Progenitor cell of endocrine pancreas (in vitro differentiated cells): Measurements from ENCODE around the gene OR5AN1. TPM values are rescaled to one million over a fixed set of nuclear protein-coding genes. Genes with fewer than 3 reads are reported as not detected.
"Not testable (repeated sequence)": the region's sequence is repeated elsewhere in the genome, so short reads cannot be mapped to it uniquely, and the experiment has no call there.

Experiments used
- DNase-seq: peaks from one replicate; pipeline ENCODE4 v3.0.0; 2021; ENCODE audit warnings: low spot score; ENCODE audit not compliant: unreplicated experiment
- H3K27ac Mint-ChIP-seq: 2 replicates; pipeline ENCODE4 v1.8.0; 2021; ENCODE audit warnings: mild to moderate bottlenecking, moderate library complexity, mixed read lengths
- H3K27me3 Mint-ChIP-seq: 2 replicates; pipeline ENCODE4 v1.8.0; 2021; ENCODE audit warnings: mixed read lengths
- H3K36me3 Mint-ChIP-seq: 2 replicates; pipeline ENCODE4 v1.8.0; 2022; ENCODE audit warnings: mixed read lengths; ENCODE audit not compliant: insufficient read depth
- H3K4me1 Mint-ChIP-seq: 2 replicates; pipeline ENCODE4 v1.8.0; 2021; ENCODE audit warnings: low read depth, mixed read lengths
- H3K4me3 Mint-ChIP-seq: 2 replicates; pipeline ENCODE4 v1.8.0; 2021; ENCODE audit warnings: low read depth, mild to moderate bottlenecking, moderate library complexity, mixed read lengths
- H3K9me3 Mint-ChIP-seq: 2 replicates; pipeline ENCODE4 v1.8.0; 2021; ENCODE audit warnings: low read depth, mixed read lengths
- long read RNA-seq: library from polyadenylated mRNA; unstranded; transcript quantifications from one replicate; pipeline ENCODE4 v2.0.0, GENCODE V29; 2020
- total RNA-seq: library from RNA; stranded (reverse); gene quantifications from 2 replicates; pipeline ENCODE4 v1.2.1, GENCODE V29; 2021
- TF ChIP-seq, protein P1 (sequence below): fragments of 200-600 bp; sonication (generic); IDR thresholded peaks from one replicate; pipeline ENCODE4 v1.5.0; 2021; ENCODE audit warnings: antibody characterized with exemption, mild to moderate bottlenecking; ENCODE audit not compliant: unreplicated experiment

The OR5AN1 gene, protein sequence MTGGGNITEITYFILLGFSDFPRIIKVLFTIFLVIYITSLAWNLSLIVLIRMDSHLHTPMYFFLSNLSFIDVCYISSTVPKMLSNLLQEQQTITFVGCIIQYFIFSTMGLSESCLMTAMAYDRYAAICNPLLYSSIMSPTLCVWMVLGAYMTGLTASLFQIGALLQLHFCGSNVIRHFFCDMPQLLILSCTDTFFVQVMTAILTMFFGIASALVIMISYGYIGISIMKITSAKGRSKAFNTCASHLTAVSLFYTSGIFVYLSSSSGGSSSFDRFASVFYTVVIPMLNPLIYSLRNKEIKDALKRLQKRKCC
- not detected in 2 replicates for total RNA-seq
- long read RNA-seq: 0 reads

DNA sequence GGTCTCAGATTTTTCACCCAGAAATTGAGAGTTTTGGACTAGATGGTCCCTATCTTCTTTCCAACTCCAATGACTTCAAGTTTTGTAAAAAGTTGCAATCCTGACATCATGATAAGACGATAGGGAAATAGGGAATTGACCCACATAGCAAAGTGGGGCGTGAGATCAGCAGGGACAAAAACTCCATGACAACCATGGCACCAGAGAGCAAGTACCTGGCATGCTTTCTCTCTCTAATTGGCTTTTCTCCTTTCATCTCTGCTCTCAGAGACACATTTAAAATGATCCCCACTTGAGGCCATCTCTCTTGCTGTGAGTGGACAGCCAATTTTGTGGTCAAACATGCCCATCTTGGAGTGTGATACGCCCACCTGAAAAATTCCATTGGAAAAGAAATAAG lies at the start of gene OR5AN1:
TSS of gene OR5AN1 (plus strand) at position 301 of the 400 bp plus-strand sequence. CDS start 5,564 bp downstream, outside the sequence.
- TF ChIP-seq, protein P1, sequence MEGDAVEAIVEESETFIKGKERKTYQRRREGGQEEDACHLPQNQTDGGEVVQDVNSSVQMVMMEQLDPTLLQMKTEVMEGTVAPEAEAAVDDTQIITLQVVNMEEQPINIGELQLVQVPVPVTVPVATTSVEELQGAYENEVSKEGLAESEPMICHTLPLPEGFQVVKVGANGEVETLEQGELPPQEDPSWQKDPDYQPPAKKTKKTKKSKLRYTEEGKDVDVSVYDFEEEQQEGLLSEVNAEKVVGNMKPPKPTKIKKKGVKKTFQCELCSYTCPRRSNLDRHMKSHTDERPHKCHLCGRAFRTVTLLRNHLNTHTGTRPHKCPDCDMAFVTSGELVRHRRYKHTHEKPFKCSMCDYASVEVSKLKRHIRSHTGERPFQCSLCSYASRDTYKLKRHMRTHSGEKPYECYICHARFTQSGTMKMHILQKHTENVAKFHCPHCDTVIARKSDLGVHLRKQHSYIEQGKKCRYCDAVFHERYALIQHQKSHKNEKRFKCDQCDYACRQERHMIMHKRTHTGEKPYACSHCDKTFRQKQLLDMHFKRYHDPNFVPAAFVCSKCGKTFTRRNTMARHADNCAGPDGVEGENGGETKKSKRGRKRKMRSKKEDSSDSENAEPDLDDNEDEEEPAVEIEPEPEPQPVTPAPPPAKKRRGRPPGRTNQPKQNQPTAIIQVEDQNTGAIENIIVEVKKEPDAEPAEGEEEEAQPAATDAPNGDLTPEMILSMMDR: no peak
- DNase-seq: no peak
- Mint-ChIP-seq H3K27ac (no peak within 1 kb of the TSS), H3K4me3 (no peak within 1 kb of the TSS), H3K27me3 (no peaks in the 10 kb centered on the region), H3K4me1 (no peaks in the 10 kb centered on the region), H3K36me3 (no peaks in the 10 kb centered on the region), H3K9me3 (peaks cover 17% of the 10 kb centered on the region)

DNA sequence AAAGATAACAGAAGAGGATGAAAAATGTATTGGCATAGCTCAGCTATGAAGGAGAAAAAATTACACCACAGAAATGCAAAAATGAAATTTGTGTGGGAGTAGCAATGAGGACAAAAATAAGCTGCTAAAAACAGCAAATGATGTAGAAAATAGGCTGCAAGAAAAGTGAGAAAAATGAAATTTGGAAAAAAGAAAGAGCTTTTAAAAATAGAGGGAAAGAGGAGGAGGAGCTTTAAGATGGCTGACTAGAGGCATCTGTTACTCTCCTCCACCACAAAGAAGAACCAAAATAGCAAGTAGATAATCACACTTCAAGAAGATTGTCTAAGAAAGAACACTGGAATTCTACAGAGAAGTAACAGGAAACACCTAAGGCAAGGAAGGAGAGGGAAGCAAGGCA lies 23.7 kb upstream of the OR5AN1 start:
- TF ChIP-seq, protein P1: no peak
- DNase-seq: no peak
- peaks cover 54% of the 10 kb centered on the region for H3K9me3 Mint-ChIP-seq
- H3K4me1 Mint-ChIP-seq: no peaks in the 10 kb centered on the region
- no peaks in the 10 kb centered on the region for H3K27me3 Mint-ChIP-seq
- no peaks in the 10 kb centered on the region for H3K36me3 Mint-ChIP-seq
- no peak overlapping the region for H3K4me3 Mint-ChIP-seq
- H3K27ac Mint-ChIP-seq: no peak overlapping the region

DNA sequence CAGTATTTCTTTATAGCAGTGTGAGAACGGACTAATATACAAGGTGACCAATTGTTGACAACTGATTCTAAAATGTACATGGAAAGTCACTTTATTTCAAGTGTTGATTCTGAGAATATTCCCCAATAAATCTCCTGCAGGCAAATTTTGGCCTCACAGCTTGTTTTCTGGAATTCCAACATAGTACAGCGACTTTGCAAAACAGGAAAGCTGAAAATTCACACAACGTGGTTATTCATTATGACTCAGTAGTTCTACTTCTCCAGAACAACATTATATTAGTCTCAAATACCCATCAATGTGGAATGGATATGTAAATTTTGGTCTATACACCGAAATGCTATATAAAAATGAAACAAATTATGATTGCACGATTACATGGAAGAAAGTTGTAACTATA lies 22.5 kb upstream of the OR5AN1 start:
- TF ChIP-seq, protein P1: no peak
- Mint-ChIP-seq H3K9me3 (peaks cover 54% of the 10 kb centered on the region), H3K4me3 (no peak overlapping the region), H3K4me1 (no peaks in the 10 kb centered on the region), H3K36me3 (no peaks in the 10 kb centered on the region), H3K27ac (no peak overlapping the region), H3K27me3 (no peaks in the 10 kb centered on the region)
- DNase-seq: no peak

DNA sequence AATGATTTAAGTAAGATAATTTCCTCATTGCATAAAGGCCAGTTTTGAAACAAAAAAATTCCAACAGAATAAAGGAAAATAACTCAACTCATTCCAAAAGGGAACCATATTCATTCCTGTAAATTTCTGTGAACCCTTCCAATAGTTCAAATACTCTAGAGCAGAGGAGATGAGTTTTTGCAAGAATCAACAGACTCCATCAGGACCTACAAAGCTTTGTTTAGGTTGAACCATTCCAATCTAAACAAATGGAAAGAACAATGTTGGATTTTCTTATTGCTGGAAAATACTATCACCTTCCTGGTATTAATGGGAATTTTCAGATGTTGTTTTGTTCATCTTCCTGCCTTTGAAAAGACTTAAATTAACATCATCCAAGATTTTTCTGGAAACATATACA lies 21.8 kb upstream of the OR5AN1 start:
- DNase-seq: no peak
- Mint-ChIP-seq H3K4me1 (no peaks in the 10 kb centered on the region), H3K27ac (no peak overlapping the region), H3K36me3 (no peaks in the 10 kb centered on the region), H3K27me3 (no peaks in the 10 kb centered on the region), H3K9me3 (peaks cover 57% of the 10 kb centered on the region), H3K4me3 (no peak overlapping the region)
- TF ChIP-seq, protein P1: no peak

DNA sequence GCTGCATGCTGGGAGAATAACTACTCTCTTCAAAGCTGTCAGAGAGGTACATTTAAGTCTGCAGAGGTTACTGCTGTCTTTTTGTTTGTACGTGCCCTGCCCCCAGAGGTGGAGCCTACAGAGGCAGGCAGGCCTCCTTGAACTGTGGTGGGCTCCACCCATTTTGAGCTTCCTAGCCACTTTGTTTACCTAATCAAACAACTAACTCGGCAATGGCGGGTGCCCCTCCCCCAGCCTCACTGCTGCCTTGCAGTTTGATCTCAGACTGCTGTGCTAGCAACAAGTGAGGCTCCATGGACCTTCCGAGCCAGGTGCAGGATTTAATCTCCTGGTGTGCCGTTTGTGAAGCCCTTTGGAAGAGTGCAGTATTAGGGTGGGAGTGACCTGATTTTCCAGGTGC lies 9.0 kb upstream of the OR5AN1 start:
- H3K27ac Mint-ChIP-seq, H3K4me1 Mint-ChIP-seq, H3K36me3 Mint-ChIP-seq, H3K4me3 Mint-ChIP-seq, H3K27me3 Mint-ChIP-seq, DNase-seq: not testable (repeated sequence)
- peaks cover 65% of the 10 kb centered on the region for H3K9me3 Mint-ChIP-seq

DNA sequence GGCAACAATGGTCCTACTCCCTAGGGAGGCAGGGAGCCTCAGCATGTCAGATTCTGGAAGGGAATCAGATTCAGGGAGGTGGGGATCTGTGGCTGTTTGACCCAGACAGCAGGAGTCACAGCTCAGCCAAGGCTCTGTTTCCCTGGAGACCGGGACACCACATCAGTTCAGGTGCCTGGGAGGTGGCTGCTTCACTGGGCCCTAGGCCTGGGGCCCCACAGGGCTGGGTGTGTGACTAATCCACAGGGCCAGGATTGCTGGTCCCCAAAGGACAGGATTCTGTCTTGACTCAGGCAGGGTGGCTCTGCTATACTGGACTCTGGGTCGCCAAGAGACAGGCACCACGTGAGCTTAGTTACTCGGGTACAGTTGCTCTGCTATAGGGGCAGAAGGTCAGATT lies 3.5 kb upstream of the OR5AN1 start:
- Mint-ChIP-seq H3K9me3 (peaks cover 37% of the 10 kb centered on the region), H3K27ac (no peak overlapping the region), H3K4me1 (no peaks in the 10 kb centered on the region), H3K36me3 (peaks cover 2% of the 10 kb centered on the region), H3K4me3 (no peak overlapping the region), H3K27me3 (no peaks in the 10 kb centered on the region)
- TF ChIP-seq, protein P1: no peak
- no peak for DNase-seq
